Endodermal cell (in vitro differentiated cells): Measurements from ENCODE around the gene MOCS1. TPM values are rescaled to one million over a fixed set of nuclear protein-coding genes. Genes with fewer than 3 reads are reported as not detected.

Experiments used
- DNase-seq: peaks from one replicate; pipeline ENCODE4 v3.0.0-alpha.2; 2017
- H3K27ac ChIP-seq: 2 replicates; pipeline ENCODE4 v1.5.1; 2013; ENCODE audit warnings: mild to moderate bottlenecking, low read depth, low read length, moderate library complexity
- H3K27me3 ChIP-seq: 2 replicates; pipeline ENCODE4 v1.6.1; 2013; ENCODE audit warnings: mild to moderate bottlenecking, low read length, moderate library complexity; ENCODE audit not compliant: insufficient read depth, control insufficient read depth, poor library complexity, severe bottlenecking
- H3K36me3 ChIP-seq: 2 replicates; pipeline ENCODE4 v1.7.0; 2013; ENCODE audit warnings: mild to moderate bottlenecking, low read length, moderate library complexity; ENCODE audit not compliant: control insufficient read depth, insufficient read depth
- H3K4me1 ChIP-seq: one replicate; pipeline ENCODE4 v1.7.0; 2013; ENCODE audit warnings: low read length; ENCODE audit not compliant: control insufficient read depth, insufficient read depth
- H3K4me3 ChIP-seq: 2 replicates; pipeline ENCODE4 v1.5.1; 2013; ENCODE audit warnings: mild to moderate bottlenecking, low read length, moderate library complexity
- H3K9ac ChIP-seq: 2 replicates; pipeline ENCODE4 v1.6.1; 2013; ENCODE audit warnings: mild to moderate bottlenecking, low read length, moderate library complexity; ENCODE audit not compliant: poor library complexity, severe bottlenecking; ENCODE audit errors: extremely low read depth
- H3K9me3 ChIP-seq: 2 replicates; pipeline ENCODE4 v1.6.1; 2013; ENCODE audit warnings: mild to moderate bottlenecking, low read length, moderate library complexity; ENCODE audit not compliant: control insufficient read depth
- H3K27ac Mint-ChIP-seq: 2 replicates; pipeline ENCODE4 v1.8.0; 2020; ENCODE audit warnings: mixed read lengths
- H3K27me3 Mint-ChIP-seq: 2 replicates; pipeline ENCODE4 v1.8.0; 2021; ENCODE audit warnings: mild to moderate bottlenecking, mixed read lengths; ENCODE audit not compliant: insufficient read depth
- H3K36me3 Mint-ChIP-seq: 2 replicates; pipeline ENCODE4 v1.8.0; 2020; ENCODE audit warnings: low read depth, mixed read lengths
- H3K4me1 Mint-ChIP-seq: 2 replicates; pipeline ENCODE4 v1.8.0; 2020; ENCODE audit warnings: mixed read lengths
- H3K4me3 Mint-ChIP-seq: 2 replicates; pipeline ENCODE4 v1.8.0; 2020; ENCODE audit warnings: mild to moderate bottlenecking, moderate library complexity, mixed read lengths
- H3K9me3 Mint-ChIP-seq: 2 replicates; pipeline ENCODE4 v1.8.0; 2020; ENCODE audit warnings: mild to moderate bottlenecking, mixed read lengths
- CTCF ChIP-seq: fragments of 200-600 bp; sonication (generic); conservative IDR thresholded peaks from 2 replicates; pipeline ENCODE4 v1.5.0; 2021; ENCODE audit warnings: antibody characterized with exemption, mild to moderate bottlenecking
- WGBS, 2 experiments: methylation state at CpG; one replicate each; pipeline versions ENCODE4 v1.1.5 to v1.1.7; 2013; ENCODE audit warnings: missing lambda C conversion rate in 2 of 2, mixed read lengths in 1 of 2; ENCODE audit not compliant: insufficient coverage in 1 of 2, insufficient read length in 1 of 2; 5-methylcytosine and 5-hydroxymethylcytosine counted together
- total RNA-seq, 2 donors: library from RNA; stranded (reverse); fragmentation: NEBNext Ultra II Directional in 1 of 2; extraction: Animal tissue kit (Norgen Biotek cat#: 25700) in 1 of 2; gene quantifications; 2 replicates in 1 of 2; 3 replicates in 1 of 2; pipeline ENCODE4 v1.2.1, GENCODE V29; 2021

Gene MOCS1
- total RNA-seq, 2 donors from 2014 or later, result 8.7 to 11.3 TPM

DNA sequence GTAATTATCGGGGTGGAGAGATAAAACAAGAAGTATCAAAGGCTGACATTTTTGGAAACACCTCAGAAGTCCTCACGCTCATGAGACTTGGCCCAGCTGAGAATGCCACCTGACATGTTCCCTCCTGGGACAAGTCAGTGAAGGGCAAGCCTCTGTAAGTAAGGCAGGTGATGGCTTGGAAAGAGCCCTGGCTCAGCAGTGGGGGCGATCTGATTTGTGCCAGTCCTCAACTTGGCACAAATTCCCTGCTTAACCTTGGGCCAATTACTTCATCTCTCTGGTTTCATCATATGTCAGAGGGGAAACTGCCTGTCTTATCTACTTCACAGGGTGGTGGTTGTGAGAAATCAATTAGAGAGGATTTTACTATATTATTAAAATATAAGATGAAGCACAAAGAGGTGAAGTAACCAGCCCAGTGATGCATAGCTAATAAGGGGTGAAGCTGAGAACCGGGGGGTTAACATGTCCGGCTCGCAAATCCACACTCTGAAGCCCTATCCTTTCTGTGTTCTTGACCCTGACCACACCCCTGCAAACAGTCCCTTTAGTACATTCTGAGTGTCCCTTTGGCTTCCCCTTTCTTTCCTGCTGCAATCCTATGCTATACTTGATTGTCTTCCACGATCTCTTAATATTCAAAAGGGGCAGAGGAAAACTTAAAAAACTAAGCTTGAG, 8.8 kb upstream of the MOCS1 start:
- no peaks in the 10 kb centered on the region for H3K27me3 Mint-ChIP-seq
- no peak overlapping the region for H3K27ac Mint-ChIP-seq
- Histone ChIP-seq H3K36me3 (no peaks in the 10 kb centered on the region), H3K9ac (no peak overlapping the region), H3K4me1 (peaks cover 2% of the 10 kb centered on the region), H3K9me3 (no peaks in the 10 kb centered on the region), H3K4me3 (no peak overlapping the region), H3K27me3 (no peaks in the 10 kb centered on the region), H3K27ac (no peak overlapping the region)
- no peak overlapping the region for H3K4me3 Mint-ChIP-seq
- H3K9me3 Mint-ChIP-seq, result no peaks in the 10 kb centered on the region
- no peak for DNase-seq
- no peak for TF ChIP-seq CTCF
- peaks cover 22% of the 10 kb centered on the region for H3K4me1 Mint-ChIP-seq
- WGBS, 2 experiments, result 94 to 96% methylated on average over 5 to 7 of the region's 7 CpGs
- no peaks in the 10 kb centered on the region for H3K36me3 Mint-ChIP-seq

- WGBS, 2 experiments, result 90 to 92% methylated on average over 4 of the region's 4 CpGs
- Histone ChIP-seq H3K27me3 (no peaks in the 10 kb centered on the region), H3K36me3 (no peaks in the 10 kb centered on the region), H3K9me3 (no peaks in the 10 kb centered on the region), H3K4me3 (no peak overlapping the region), H3K9ac (no peak overlapping the region), H3K27ac (no peak overlapping the region), H3K4me1 (peaks cover 2% of the 10 kb centered on the region)
- Mint-ChIP-seq H3K9me3 (no peaks in the 10 kb centered on the region), H3K4me3 (no peak overlapping the region), H3K4me1 (peaks cover 14% of the 10 kb centered on the region), H3K27ac (no peak overlapping the region), H3K27me3 (no peaks in the 10 kb centered on the region), H3K36me3 (no peaks in the 10 kb centered on the region)
- TF ChIP-seq CTCF, result no peak
- no peak for DNase-seq
Observed at GRCh38 chr6:39941820-39942219, 7.6 kb upstream of the MOCS1 start.

GRCh38 chr6:39941138-39941537, 6.9 kb upstream of the MOCS1 start:
- Histone ChIP-seq H3K9ac (no peak overlapping the region), H3K36me3 (no peaks in the 10 kb centered on the region), H3K27ac (no peak overlapping the region), H3K27me3 (peaks cover 3% of the 10 kb centered on the region), H3K4me3 (no peak overlapping the region), H3K9me3 (no peaks in the 10 kb centered on the region), H3K4me1 (peaks cover 2% of the 10 kb centered on the region)
- peaks cover 14% of the 10 kb centered on the region for H3K4me1 Mint-ChIP-seq
- H3K4me3 Mint-ChIP-seq, result no peak overlapping the region
- TF ChIP-seq CTCF, result no peak
- WGBS, 2 experiments, result 96 to 97% methylated on average over 4 to 6 of the region's 6 CpGs
- H3K36me3 Mint-ChIP-seq, result no peaks in the 10 kb centered on the region
- no peak overlapping the region for H3K27ac Mint-ChIP-seq
- H3K27me3 Mint-ChIP-seq, result no peaks in the 10 kb centered on the region
- no peaks in the 10 kb centered on the region for H3K9me3 Mint-ChIP-seq
- no peak for DNase-seq
